Nephron progenitor cell (in vitro differentiated cells): ENCODE data around the gene ADCK2.

ENCODE experiments used
- DNase-seq: peaks from one replicate; pipeline ENCODE4 v3.0.0; 2021
- H3K27ac Mint-ChIP-seq: 2 replicates; pipeline ENCODE4 v1.8.0; 2021; ENCODE audit warnings: mild to moderate bottlenecking, moderate library complexity, mixed read lengths
- H3K27me3 Mint-ChIP-seq: 2 replicates; pipeline ENCODE4 v1.8.0; 2021; ENCODE audit warnings: mild to moderate bottlenecking, low read depth, mixed read lengths; ENCODE audit not compliant: poor library complexity
- H3K36me3 Mint-ChIP-seq: 2 replicates; pipeline ENCODE4 v1.8.0; 2021; ENCODE audit warnings: low read depth, mixed read lengths
- H3K4me1 Mint-ChIP-seq: 2 replicates; pipeline ENCODE4 v1.8.0; 2021; ENCODE audit warnings: mixed read lengths
- H3K4me3 Mint-ChIP-seq: 2 replicates; pipeline ENCODE4 v1.8.0; 2021; ENCODE audit warnings: mild to moderate bottlenecking, moderate library complexity, mixed read lengths
- H3K9me3 Mint-ChIP-seq: 2 replicates; pipeline ENCODE4 v1.8.0; 2021; ENCODE audit warnings: mild to moderate bottlenecking, moderate library complexity, mixed read lengths
- TF ChIP-seq, protein P1 (sequence below): fragments of 200-600 bp; sonication (generic); IDR thresholded peaks from 2 replicates; pipeline ENCODE4 v1.5.0; 2021; ENCODE audit warnings: antibody characterized with exemption

The ADCK2 gene

DNA sequence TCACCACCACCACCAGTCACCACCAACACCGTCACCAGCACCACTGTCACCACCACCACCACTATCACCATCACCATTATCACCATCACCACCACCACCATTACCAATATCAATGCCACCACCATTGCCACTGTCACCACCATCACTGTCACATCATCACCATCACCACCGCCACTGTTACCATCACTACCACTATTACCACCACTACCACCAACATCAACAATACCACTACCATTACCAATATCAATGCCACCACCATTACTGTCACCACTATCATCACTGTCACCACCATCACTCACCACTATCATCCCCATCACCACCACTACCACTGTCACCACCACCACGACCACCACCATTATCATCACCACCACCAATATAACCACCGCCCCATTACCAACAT, 18.1 kb upstream of the ADCK2 start:
- DNase-seq = no peak
- peaks cover 11% of the 10 kb centered on the region for H3K27me3 Mint-ChIP-seq
- no peak overlapping the region for H3K4me3 Mint-ChIP-seq
- H3K9me3 Mint-ChIP-seq = no peaks in the 10 kb centered on the region
- no peak overlapping the region for H3K27ac Mint-ChIP-seq
- no peaks in the 10 kb centered on the region for H3K36me3 Mint-ChIP-seq
- H3K4me1 Mint-ChIP-seq = peaks cover 40% of the 10 kb centered on the region
- TF ChIP-seq, protein P1, sequence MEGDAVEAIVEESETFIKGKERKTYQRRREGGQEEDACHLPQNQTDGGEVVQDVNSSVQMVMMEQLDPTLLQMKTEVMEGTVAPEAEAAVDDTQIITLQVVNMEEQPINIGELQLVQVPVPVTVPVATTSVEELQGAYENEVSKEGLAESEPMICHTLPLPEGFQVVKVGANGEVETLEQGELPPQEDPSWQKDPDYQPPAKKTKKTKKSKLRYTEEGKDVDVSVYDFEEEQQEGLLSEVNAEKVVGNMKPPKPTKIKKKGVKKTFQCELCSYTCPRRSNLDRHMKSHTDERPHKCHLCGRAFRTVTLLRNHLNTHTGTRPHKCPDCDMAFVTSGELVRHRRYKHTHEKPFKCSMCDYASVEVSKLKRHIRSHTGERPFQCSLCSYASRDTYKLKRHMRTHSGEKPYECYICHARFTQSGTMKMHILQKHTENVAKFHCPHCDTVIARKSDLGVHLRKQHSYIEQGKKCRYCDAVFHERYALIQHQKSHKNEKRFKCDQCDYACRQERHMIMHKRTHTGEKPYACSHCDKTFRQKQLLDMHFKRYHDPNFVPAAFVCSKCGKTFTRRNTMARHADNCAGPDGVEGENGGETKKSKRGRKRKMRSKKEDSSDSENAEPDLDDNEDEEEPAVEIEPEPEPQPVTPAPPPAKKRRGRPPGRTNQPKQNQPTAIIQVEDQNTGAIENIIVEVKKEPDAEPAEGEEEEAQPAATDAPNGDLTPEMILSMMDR = no peak

DNA sequence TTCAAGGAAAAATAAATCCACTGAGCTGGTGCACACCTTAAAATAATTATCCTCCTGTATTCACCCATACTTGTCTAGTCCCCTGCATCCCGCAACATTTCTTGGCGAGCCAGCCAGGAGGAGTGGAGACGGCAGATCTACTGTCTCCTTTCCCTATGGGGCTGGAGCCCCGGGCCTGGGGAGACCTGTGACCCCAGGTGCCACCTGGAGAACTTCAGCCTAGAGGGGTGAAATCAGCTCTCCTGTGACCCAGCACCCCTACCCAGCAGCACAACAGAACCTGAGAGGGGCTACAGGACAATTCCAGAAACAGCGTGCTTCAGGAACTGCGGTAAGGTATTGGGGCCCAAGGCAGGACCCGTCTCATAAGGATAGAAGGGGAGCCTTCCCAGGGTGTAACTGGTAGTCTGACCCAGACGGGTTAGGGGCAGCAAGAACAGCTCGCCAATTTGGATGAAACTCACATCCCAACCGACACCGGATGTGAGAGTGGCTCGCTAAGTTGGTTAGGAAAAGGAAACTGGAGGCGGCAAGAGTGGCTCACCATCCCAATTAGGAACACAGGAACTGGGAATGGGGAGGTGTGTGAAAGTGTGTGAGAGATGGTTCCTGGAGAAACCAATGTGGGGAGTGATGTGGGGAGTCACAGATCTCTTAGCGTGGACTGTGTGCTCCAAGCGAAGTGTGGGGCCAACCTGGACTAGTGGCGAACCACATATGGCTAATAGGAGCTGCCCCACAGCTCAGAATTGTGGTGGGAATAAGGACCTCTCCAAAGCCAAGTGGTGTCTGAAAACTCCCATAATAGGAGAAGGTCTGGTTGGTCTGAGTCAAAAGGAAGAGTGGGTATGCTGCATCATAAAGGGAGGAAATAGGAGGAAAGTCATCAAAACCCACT, 17.0 kb upstream of the ADCK2 start:
- DNase-seq = no peak
- TF ChIP-seq, protein P1 = no peak
- peaks cover 33% of the 10 kb centered on the region for H3K4me1 Mint-ChIP-seq
- no peaks in the 10 kb centered on the region for H3K9me3 Mint-ChIP-seq
- no peak overlapping the region for H3K27ac Mint-ChIP-seq
- no peak overlapping the region for H3K4me3 Mint-ChIP-seq
- no peaks in the 10 kb centered on the region for H3K36me3 Mint-ChIP-seq
- H3K27me3 Mint-ChIP-seq = peaks cover 16% of the 10 kb centered on the region

DNA sequence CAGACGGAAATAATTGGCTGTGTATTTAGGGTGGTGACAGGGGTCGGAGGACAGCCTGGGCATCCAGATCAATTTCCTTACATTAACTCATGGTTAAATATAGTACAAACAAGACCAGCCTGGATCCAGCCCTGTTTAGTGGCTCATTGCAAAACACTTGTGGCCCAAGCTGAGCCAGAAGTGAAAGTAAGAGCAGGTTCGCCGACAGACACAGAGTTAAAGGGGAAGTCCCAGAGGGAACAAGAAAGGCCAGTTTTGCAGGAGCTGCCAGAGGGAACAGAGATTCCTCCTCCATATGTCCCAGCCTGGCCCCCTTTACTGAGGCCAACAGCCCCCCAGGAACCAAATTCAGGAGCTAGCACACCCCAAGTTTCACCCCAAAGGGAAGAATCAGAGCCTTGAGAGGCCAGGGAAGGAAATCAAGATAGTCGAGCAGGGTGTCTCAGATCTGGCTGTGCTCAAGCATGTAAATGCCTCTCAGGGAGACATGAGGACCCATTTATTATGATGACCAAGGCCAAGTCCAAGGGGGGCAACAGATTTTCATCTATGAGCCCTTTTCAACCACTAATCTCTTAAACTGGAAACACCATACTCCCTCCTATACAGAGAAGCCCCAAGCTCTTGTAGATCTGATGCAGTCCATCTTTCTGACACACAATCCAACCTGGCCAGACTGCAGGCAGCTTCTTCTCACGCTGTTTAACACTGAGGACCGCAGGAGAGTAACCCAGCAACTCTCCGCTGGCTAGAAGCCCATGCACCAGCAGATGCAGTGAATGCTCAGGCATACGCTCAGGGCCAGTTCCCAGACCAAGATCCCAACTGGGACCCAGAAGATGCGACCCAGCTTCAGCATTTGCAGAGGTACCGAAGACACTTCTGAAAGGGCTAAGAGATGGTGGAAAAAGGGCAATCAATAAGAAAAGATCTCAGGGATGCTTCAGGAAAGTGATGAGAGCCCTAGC, 15.9 kb upstream of the ADCK2 start:
- Mint-ChIP-seq H3K27ac (peak overlapping the region; percentile 67), H3K4me3 (no peak overlapping the region), H3K4me1 (peaks cover 29% of the 10 kb centered on the region), H3K9me3 (no peaks in the 10 kb centered on the region), H3K27me3 (peaks cover 19% of the 10 kb centered on the region), H3K36me3 (no peaks in the 10 kb centered on the region)
- DNase-seq = no peak
- TF ChIP-seq, protein P1 = no peak

DNA sequence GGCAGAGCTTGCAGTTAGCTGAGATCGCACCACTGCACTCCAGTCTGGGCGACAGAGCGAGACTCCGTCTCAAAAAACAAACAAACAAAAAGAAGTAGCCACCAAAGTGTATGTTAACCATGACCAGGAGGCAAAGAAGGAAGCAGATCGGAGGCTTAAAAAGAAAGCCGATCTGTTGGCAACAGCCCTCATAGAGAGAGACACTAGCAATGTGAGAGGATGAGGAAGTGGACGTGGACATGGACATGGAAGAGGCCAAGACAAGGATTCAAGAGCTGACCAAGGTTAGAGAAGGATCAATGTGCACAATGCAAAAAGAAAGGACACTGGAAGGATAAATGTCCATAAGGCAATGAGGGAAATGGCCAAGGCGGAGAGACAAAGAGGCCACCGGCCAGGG, 14.9 kb upstream of the ADCK2 start:
- no peaks in the 10 kb centered on the region for H3K9me3 Mint-ChIP-seq
- TF ChIP-seq, protein P1 = no peak
- peaks cover 29% of the 10 kb centered on the region for H3K4me1 Mint-ChIP-seq
- no peak for DNase-seq
- H3K27me3 Mint-ChIP-seq = peaks cover 21% of the 10 kb centered on the region
- H3K36me3 Mint-ChIP-seq = no peaks in the 10 kb centered on the region
- H3K4me3 Mint-ChIP-seq = peak overlapping the region; percentile 20
- peak overlapping the region; percentile 1 for H3K27ac Mint-ChIP-seq

DNA sequence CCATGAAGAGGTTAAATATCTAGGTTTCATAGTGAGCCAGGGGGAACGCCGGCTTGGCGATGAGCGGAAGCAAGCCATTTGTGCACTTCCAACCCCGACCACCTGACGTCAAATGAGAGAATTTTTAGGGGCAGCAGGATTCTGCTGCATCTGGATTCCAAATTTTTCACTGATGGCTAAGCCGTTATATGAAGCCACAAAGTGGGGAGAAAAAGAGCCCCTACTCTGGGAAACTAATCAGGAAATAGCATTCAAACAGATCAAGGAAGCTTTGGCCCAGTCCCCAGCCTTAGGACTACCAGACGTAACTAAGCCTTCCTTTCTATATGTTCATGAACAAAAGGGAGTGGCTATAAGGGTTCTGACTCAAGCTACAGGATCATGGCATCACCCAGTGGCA, 12.9 kb upstream of the ADCK2 start:
- peaks cover 22% of the 10 kb centered on the region for H3K27me3 Mint-ChIP-seq
- H3K27ac Mint-ChIP-seq = no peak overlapping the region
- TF ChIP-seq, protein P1 = no peak
- DNase-seq = no peak
- peaks cover 24% of the 10 kb centered on the region for H3K4me1 Mint-ChIP-seq
- H3K4me3 Mint-ChIP-seq = no peak overlapping the region
- H3K36me3 Mint-ChIP-seq = no peaks in the 10 kb centered on the region
- H3K9me3 Mint-ChIP-seq = no peaks in the 10 kb centered on the region
